Measurements from ENCODE around the gene TECTA. TPM values are rescaled to one million over a fixed set of nuclear protein-coding genes. Genes with fewer than 3 reads are reported as not detected.

TECTA gene
- polyA plus RNA-seq, 1 donor (not counting 4 experiments of a cell fraction or from before 2014, with no cell fraction given), result 0.17 TPM

DNA sequence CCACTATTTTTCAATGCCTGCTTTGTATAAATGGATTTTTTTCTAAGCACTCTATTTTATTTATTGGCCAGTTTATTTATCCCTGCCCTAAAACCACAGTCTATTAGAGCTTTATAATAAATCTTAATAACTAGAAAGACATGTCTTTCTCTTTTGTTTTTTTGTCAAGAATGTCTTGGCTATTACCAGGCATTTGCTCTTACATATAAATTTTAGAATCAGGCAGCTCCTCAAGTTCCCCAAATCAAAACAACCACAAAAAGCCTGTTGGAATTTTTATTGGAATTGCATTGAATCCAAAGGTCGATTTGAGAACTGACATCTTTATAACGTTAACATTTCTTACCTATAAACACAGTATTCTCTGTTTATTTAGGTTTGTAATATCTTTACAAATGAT, 105.8 kb downstream of the TECTA start:
- H3K27ac ChIP-seq (ENCODE audit: control insufficient read depth, insufficient read depth, low read length), result no peak overlapping the region
- H3K27me3 ChIP-seq (ENCODE audit: control insufficient read depth, extremely low read depth, insufficient read depth, low read length), result no peaks in the 10 kb centered on the region
- no peaks in the 10 kb centered on the region for H3K36me3 ChIP-seq (ENCODE audit: control insufficient read depth in 2 of 2, extremely low read depth in 1 of 2, insufficient read depth in 2 of 2, low read length in 2 of 2)
- H3K9me3 ChIP-seq (ENCODE audit: control insufficient read depth, low read depth, low read length), result no peaks in the 10 kb centered on the region
- H3K9me1 ChIP-seq (ENCODE audit: control insufficient read depth, extremely low read depth, insufficient read depth, low read length), result no peaks in the 10 kb centered on the region
- no peak overlapping the region for H3K4me3 ChIP-seq (ENCODE audit: control insufficient read depth in 2 of 3, extremely low read depth in 1 of 3, insufficient read depth in 2 of 3, low read depth in 1 of 3, low read length in 3 of 3)
- DNase-seq (ENCODE audit: low read depth, low spot score) (no peak), FAIRE-seq (no peak)
- no peak overlapping the region for H3K4me2 ChIP-seq (ENCODE audit: control insufficient read depth, extremely low read depth, insufficient read depth, low read depth, low read length)
- no peaks in the 10 kb centered on the region for H4K20me1 ChIP-seq (ENCODE audit: control insufficient read depth, extremely low read depth, insufficient read depth, low read length)
- H3K9ac ChIP-seq (ENCODE audit: control insufficient read depth, extremely low read depth, insufficient read depth, low read length), result no peak overlapping the region
- dilution Hi-C loops (cut with MboI; ENCODE audit: extremely low pct_ligation_motif_present, low sequenced_read_pairs), result no loop called here
- no peak for TF ChIP-seq EZH2 (IDR thresholded peaks at IDR 0.05; ENCODE audit: low read length)
- TF ChIP-seq, protein P1, sequence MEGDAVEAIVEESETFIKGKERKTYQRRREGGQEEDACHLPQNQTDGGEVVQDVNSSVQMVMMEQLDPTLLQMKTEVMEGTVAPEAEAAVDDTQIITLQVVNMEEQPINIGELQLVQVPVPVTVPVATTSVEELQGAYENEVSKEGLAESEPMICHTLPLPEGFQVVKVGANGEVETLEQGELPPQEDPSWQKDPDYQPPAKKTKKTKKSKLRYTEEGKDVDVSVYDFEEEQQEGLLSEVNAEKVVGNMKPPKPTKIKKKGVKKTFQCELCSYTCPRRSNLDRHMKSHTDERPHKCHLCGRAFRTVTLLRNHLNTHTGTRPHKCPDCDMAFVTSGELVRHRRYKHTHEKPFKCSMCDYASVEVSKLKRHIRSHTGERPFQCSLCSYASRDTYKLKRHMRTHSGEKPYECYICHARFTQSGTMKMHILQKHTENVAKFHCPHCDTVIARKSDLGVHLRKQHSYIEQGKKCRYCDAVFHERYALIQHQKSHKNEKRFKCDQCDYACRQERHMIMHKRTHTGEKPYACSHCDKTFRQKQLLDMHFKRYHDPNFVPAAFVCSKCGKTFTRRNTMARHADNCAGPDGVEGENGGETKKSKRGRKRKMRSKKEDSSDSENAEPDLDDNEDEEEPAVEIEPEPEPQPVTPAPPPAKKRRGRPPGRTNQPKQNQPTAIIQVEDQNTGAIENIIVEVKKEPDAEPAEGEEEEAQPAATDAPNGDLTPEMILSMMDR (optimal IDR thresholded peaks at IDR 0.05 in 1 of 3, IDR thresholded peaks at IDR 0.05 in 1 of 3, conservative IDR thresholded peaks at IDR 0.05 in 1 of 3; ENCODE audit: extremely low read depth in 1 of 3, insufficient read depth in 2 of 3, low read length in 3 of 3), result no peak
- no peaks in the 10 kb centered on the region for H3K4me1 ChIP-seq (ENCODE audit: control insufficient read depth, extremely low read depth, insufficient read depth, low read length)
- H2AFZ ChIP-seq (ENCODE audit: control insufficient read depth, low read length), result no peak overlapping the region
- H3K79me2 ChIP-seq (ENCODE audit: control insufficient read depth, insufficient read depth, low read length), result no peaks in the 10 kb centered on the region

DNA sequence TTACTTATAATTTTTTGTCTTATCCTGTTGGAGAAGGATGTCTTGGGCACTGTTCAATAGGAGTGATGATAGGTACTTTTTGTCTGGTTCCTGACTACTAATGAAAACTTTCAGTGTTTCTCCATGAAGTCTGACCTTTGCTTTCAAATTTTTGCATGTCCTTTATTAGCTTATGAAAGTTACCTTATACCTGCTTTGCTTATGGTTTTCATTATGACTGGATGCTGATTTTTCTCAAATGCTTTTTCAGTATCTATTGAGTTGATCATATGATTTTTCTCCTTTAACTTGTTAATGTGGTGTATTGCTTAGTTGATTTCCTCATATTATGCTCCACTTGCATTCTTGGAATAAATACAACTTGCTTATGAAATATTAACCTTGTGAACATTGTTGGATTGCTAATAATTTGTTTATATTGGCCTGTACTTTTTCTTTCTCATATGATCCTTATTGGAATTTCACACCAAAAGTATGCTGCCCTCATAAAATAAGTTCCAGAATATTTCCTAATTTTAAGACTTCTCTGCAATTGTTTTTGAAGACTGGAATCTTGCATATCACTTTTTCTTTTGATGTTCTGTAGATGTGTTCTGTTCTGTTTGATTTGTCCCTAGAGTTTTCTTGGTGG, 106.6 kb downstream of the TECTA start:
- Histone ChIP-seq H3K9me1 (ENCODE audit: control insufficient read depth, extremely low read depth, insufficient read depth, low read length) (no peaks in the 10 kb centered on the region), H4K20me1 (ENCODE audit: control insufficient read depth, extremely low read depth, insufficient read depth, low read length) (no peaks in the 10 kb centered on the region), H3K27ac (ENCODE audit: control insufficient read depth, insufficient read depth, low read length) (no peak overlapping the region), H3K4me1 (ENCODE audit: control insufficient read depth, extremely low read depth, insufficient read depth, low read length) (no peaks in the 10 kb centered on the region), H3K79me2 (ENCODE audit: control insufficient read depth, insufficient read depth, low read length) (no peaks in the 10 kb centered on the region), H3K9ac (ENCODE audit: control insufficient read depth, extremely low read depth, insufficient read depth, low read length) (no peak overlapping the region), H2AFZ (ENCODE audit: control insufficient read depth, low read length) (no peak overlapping the region), H3K27me3 (ENCODE audit: control insufficient read depth, extremely low read depth, insufficient read depth, low read length) (no peaks in the 10 kb centered on the region), H3K4me3 (ENCODE audit: control insufficient read depth in 2 of 3, extremely low read depth in 1 of 3, insufficient read depth in 2 of 3, low read depth in 1 of 3, low read length in 3 of 3) (no peak overlapping the region), H3K9me3 (ENCODE audit: control insufficient read depth, low read depth, low read length) (no peaks in the 10 kb centered on the region), H3K36me3 (ENCODE audit: control insufficient read depth in 2 of 2, extremely low read depth in 1 of 2, insufficient read depth in 2 of 2, low read length in 2 of 2) (no peaks in the 10 kb centered on the region), H3K4me2 (ENCODE audit: control insufficient read depth, extremely low read depth, insufficient read depth, low read depth, low read length) (no peak overlapping the region)
- dilution Hi-C loops (cut with MboI; ENCODE audit: extremely low pct_ligation_motif_present, low sequenced_read_pairs), result no loop called here
- FAIRE-seq, result no peak
- TF ChIP-seq, protein P1 (optimal IDR thresholded peaks at IDR 0.05 in 1 of 3, IDR thresholded peaks at IDR 0.05 in 1 of 3, conservative IDR thresholded peaks at IDR 0.05 in 1 of 3; ENCODE audit: extremely low read depth in 1 of 3, insufficient read depth in 2 of 3, low read length in 3 of 3), result no peak
- no peak for TF ChIP-seq EZH2 (IDR thresholded peaks at IDR 0.05; ENCODE audit: low read length)
- no peak for DNase-seq (ENCODE audit: low read depth, low spot score)
